H9 (cell line): Measurements from ENCODE around the gene SDHAF2. TPM values are rescaled to one million over a fixed set of nuclear protein-coding genes. Genes with fewer than 3 reads are reported as not detected.

Source experiments
- DNase-seq: peaks from one replicate; pipeline ENCODE4 v3.0.0-alpha.2; 2017
- H2AFZ ChIP-seq: one replicate; pipeline ENCODE4 v1.6.1; 2013; ENCODE audit warnings: mild to moderate bottlenecking, low read length, control low read depth, moderate library complexity
- H2AK5ac ChIP-seq: 2 replicates; pipeline ENCODE4 v1.6.1; 2013; ENCODE audit warnings: low read length, control low read depth, mixed read lengths; ENCODE audit not compliant: insufficient read length
- H2BK120ac ChIP-seq: one replicate; pipeline ENCODE4 v1.6.1; 2013; ENCODE audit warnings: low read depth, mild to moderate bottlenecking, low read length, control low read depth, inconsistent platforms; ENCODE audit not compliant: poor library complexity, severe bottlenecking
- H2BK12ac ChIP-seq: 2 replicates; pipeline ENCODE4 v1.6.1; 2013; ENCODE audit warnings: low read length, control low read depth, mixed read lengths, low read depth; ENCODE audit not compliant: insufficient read length
- H2BK15ac ChIP-seq: 2 replicates; pipeline ENCODE4 v1.6.1; 2013; ENCODE audit warnings: low read depth, low read length, control low read depth
- H2BK20ac ChIP-seq: one replicate; pipeline ENCODE4 v1.6.1; 2013; ENCODE audit warnings: low read depth, mild to moderate bottlenecking, low read length, control low read depth, inconsistent platforms; ENCODE audit not compliant: poor library complexity, severe bottlenecking
- H2BK5ac ChIP-seq: 2 replicates; pipeline ENCODE4 v1.6.1; 2013; ENCODE audit warnings: low read length, control low read depth, mixed read lengths; ENCODE audit not compliant: insufficient read length
- H3K14ac ChIP-seq: 2 replicates; pipeline ENCODE4 v1.6.1; 2013; ENCODE audit warnings: low read length, control low read depth; ENCODE audit not compliant: insufficient read depth
- H3K18ac ChIP-seq: 2 replicates; pipeline ENCODE4 v1.6.1; 2013; ENCODE audit warnings: low read depth, mild to moderate bottlenecking, mixed read lengths, low read length, control low read depth; ENCODE audit not compliant: insufficient read length
- H3K23ac ChIP-seq: 2 replicates; pipeline ENCODE4 v1.6.1; 2013; ENCODE audit warnings: low read length, control low read depth, mixed read lengths, low read depth; ENCODE audit not compliant: insufficient read length
- H3K23me2 ChIP-seq: 2 replicates; pipeline ENCODE4 v1.6.1; 2013; ENCODE audit warnings: low read depth, mild to moderate bottlenecking, mixed read lengths, low read length, control low read depth; ENCODE audit not compliant: insufficient read length, poor library complexity, severe bottlenecking
- H3K27ac ChIP-seq: 2 replicates; pipeline ENCODE4 v1.5.1; 2013; ENCODE audit warnings: low read length, control low read depth, mixed read lengths, low read depth; ENCODE audit not compliant: insufficient read length
- H3K27me3 ChIP-seq: 2 replicates; pipeline ENCODE4 v1.6.1; 2013; ENCODE audit warnings: low read length, control low read depth, inconsistent platforms; ENCODE audit not compliant: insufficient read depth
- H3K4ac ChIP-seq: 2 replicates; pipeline ENCODE4 v1.6.1; 2013; ENCODE audit warnings: low read depth, mild to moderate bottlenecking, control low read depth, inconsistent platforms, low read length, moderate library complexity
- H3K4me1 ChIP-seq: 2 replicates; pipeline ENCODE4 v1.6.1; 2013; ENCODE audit warnings: low read length, control low read depth, inconsistent platforms; ENCODE audit not compliant: insufficient read depth
- H3K4me2 ChIP-seq: 2 replicates; pipeline ENCODE4 v1.6.1; 2013; ENCODE audit warnings: low read length, control low read depth, mixed read lengths; ENCODE audit not compliant: insufficient read length, insufficient read depth
- H3K56ac ChIP-seq: 2 replicates; pipeline ENCODE4 v1.6.1; 2013; ENCODE audit warnings: low read depth, mild to moderate bottlenecking, mixed read lengths, low read length, control low read depth; ENCODE audit not compliant: insufficient read length
- H3K79me1 ChIP-seq: 2 replicates; pipeline ENCODE4 v1.6.1; 2013; ENCODE audit warnings: low read depth, mild to moderate bottlenecking, moderate library complexity, low read length, control low read depth, inconsistent platforms; ENCODE audit not compliant: insufficient read depth, poor library complexity, severe bottlenecking
- H3K79me2 ChIP-seq: 2 replicates; pipeline ENCODE4 v1.6.1; 2013; ENCODE audit warnings: low read length, control low read depth, inconsistent platforms; ENCODE audit not compliant: insufficient read depth
- H3K9ac ChIP-seq: 2 replicates; pipeline ENCODE4 v1.6.1; 2013; ENCODE audit warnings: low read length, control low read depth, mixed read lengths; ENCODE audit not compliant: insufficient read length; ENCODE audit errors: extremely low read depth
- H3K9me3 ChIP-seq: one replicate; pipeline ENCODE4 v1.6.1; 2013; ENCODE audit warnings: low read depth, low read length, inconsistent platforms; ENCODE audit not compliant: control insufficient read depth
- H3T11ph ChIP-seq: one replicate; pipeline ENCODE4 v1.6.1; 2013; ENCODE audit warnings: mild to moderate bottlenecking, low read length, control low read depth, inconsistent platforms
- H4K20me1 ChIP-seq: one replicate; pipeline ENCODE4 v1.6.1; 2013; ENCODE audit not compliant: control insufficient read depth, insufficient read length, insufficient read depth
- H4K5ac ChIP-seq: 2 replicates; pipeline ENCODE4 v1.6.1; 2013; ENCODE audit warnings: low read depth, mild to moderate bottlenecking, mixed read lengths, low read length, control low read depth; ENCODE audit not compliant: insufficient read length
- H4K8ac ChIP-seq: replicated peaks from 2 replicates; pipeline ENCODE4 v1.6.1; 2013; ENCODE audit warnings: low read length, control low read depth, mixed read lengths, low read depth; ENCODE audit not compliant: insufficient read length
- H4K91ac ChIP-seq: 2 replicates; pipeline ENCODE4 v1.6.1; 2013; ENCODE audit warnings: low read depth, mild to moderate bottlenecking, moderate library complexity, mixed read lengths, low read length, control low read depth; ENCODE audit not compliant: insufficient read length
- H3K27ac Mint-ChIP-seq, 3 experiments: 2 replicates in 2 of 3; 3 replicates in 1 of 3; pipeline ENCODE4 v1.8.0; 2020 to 2021; ENCODE audit warnings: mixed read lengths in 3 of 3, mild to moderate bottlenecking in 1 of 3, moderate library complexity in 1 of 3
- H3K27me3 Mint-ChIP-seq: 2 replicates; pipeline ENCODE4 v1.8.0; 2021; ENCODE audit warnings: low read depth, mild to moderate bottlenecking, moderate library complexity, mixed read lengths
- H3K36me3 Mint-ChIP-seq, 3 experiments: 2 replicates in 2 of 3; 3 replicates in 1 of 3; pipeline ENCODE4 v1.8.0; 2020 to 2021; ENCODE audit warnings: low read depth in 3 of 3, mixed read lengths in 3 of 3; ENCODE audit not compliant: insufficient read depth in 1 of 3
- H3K4me1 Mint-ChIP-seq, 2 experiments: 2 replicates each; pipeline ENCODE4 v1.8.0; 2020; ENCODE audit warnings: mixed read lengths in 2 of 2
- H3K4me3 Mint-ChIP-seq, 2 experiments: 2 replicates in 1 of 2; 3 replicates in 1 of 2; pipeline ENCODE4 v1.8.0; 2020 to 2021; ENCODE audit warnings: mild to moderate bottlenecking in 2 of 2, mixed read lengths in 2 of 2, moderate library complexity in 1 of 2
- H3K9me3 Mint-ChIP-seq, 2 experiments: 2 replicates in 1 of 2; 3 replicates in 1 of 2; pipeline ENCODE4 v1.8.0; 2020; ENCODE audit warnings: mild to moderate bottlenecking in 2 of 2, mixed read lengths in 2 of 2, moderate library complexity in 1 of 2
- CTCF ChIP-seq: fragments of 200-600 bp; sonication (generic); conservative IDR thresholded peaks from 3 replicates; pipeline ENCODE4 v1.8.0; 2021; ENCODE audit warnings: antibody characterized with exemption, mild to moderate bottlenecking
- WGBS: extraction: QIAGEN DNeasy Blood & Tissue Kit; methylation state at CpG from one replicate; pipeline ENCODE4 v1.1.7; 2013; ENCODE audit warnings: missing lambda C conversion rate, low lambda C conversion rate, mixed read lengths; ENCODE audit not compliant: insufficient read length; ENCODE audit errors: extremely low coverage; 5-methylcytosine and 5-hydroxymethylcytosine counted together
- total RNA-seq: library from RNA; stranded (reverse); gene quantifications from 2 replicates; pipeline ENCODE4 v1.2.1, GENCODE V29; 2021

Gene SDHAF2
- total RNA-seq, 1 experiment from 2014 or later = 41.8 TPM

- no peaks in the 10 kb centered on the region for H3K4me1 ChIP-seq
- Mint-ChIP-seq H3K36me3 (peaks cover 0 to 5% (median 2%) of the 10 kb centered on the region in 3 experiments; a peak in 3 of 7 replicates), H3K4me1 (peaks cover 13 to 22% of the 10 kb centered on the region in 2 experiments), H3K4me3 (no peak overlapping the region), H3K27ac (no peak overlapping the region), H3K27me3 (peaks cover 2% of the 10 kb centered on the region; the same call in 1 of the 2 replicates), H3K9me3 (no peaks in the 10 kb centered on the region)
- no peak overlapping the region for H3K56ac ChIP-seq
- H4K5ac ChIP-seq = no peak overlapping the region
- no peak overlapping the region for H2BK12ac ChIP-seq
- no peak overlapping the region for H2BK20ac ChIP-seq
- no peak overlapping the region for H2BK15ac ChIP-seq
- H2BK5ac ChIP-seq = no peak overlapping the region
- no peak overlapping the region for H3T11ph ChIP-seq
- no CpG with 5 or more reads among the region's 3 CpGs for WGBS
- no peaks in the 10 kb centered on the region for H3K9me3 ChIP-seq
- H3K79me2 ChIP-seq = no peaks in the 10 kb centered on the region
- H2AK5ac ChIP-seq = no peak overlapping the region
- no peak overlapping the region for H2AFZ ChIP-seq
- H3K79me1 ChIP-seq = no peaks in the 10 kb centered on the region
- H3K14ac ChIP-seq = no peak overlapping the region
- no peak overlapping the region for H2BK120ac ChIP-seq
- H4K91ac ChIP-seq = no peak overlapping the region
- H3K18ac ChIP-seq = no peak overlapping the region
- H3K4ac ChIP-seq = no peak overlapping the region
- no peak overlapping the region for H3K4me2 ChIP-seq
- DNase-seq = no peak
- H3K27ac ChIP-seq = no peak overlapping the region
- no peak overlapping the region for H3K9ac ChIP-seq
- no peak overlapping the region for H3K23ac ChIP-seq
- no peaks in the 10 kb centered on the region for H3K27me3 ChIP-seq
- H4K20me1 ChIP-seq = no peaks in the 10 kb centered on the region
- TF ChIP-seq CTCF = no peak
- H4K8ac ChIP-seq = no peak overlapping the region
- H3K23me2 ChIP-seq = no peaks in the 10 kb centered on the region
These were observed 46.4 kb downstream of the SDHAF2 start for GRCh38 chr11:61476371-61476770.
